Breast epithelium (tissue), 3 donors: ENCODE results near the gene RICTOR.

Source experiments
- CTCF ChIP-seq, 3 donors: fragments of 450-650 bp; IDR thresholded peaks; one replicate each; pipeline ENCODE4 v1.5.1; 2016 to 2017; ENCODE audit warnings: antibody characterized with exemption in 3 of 3, mild to moderate bottlenecking in 3 of 3, moderate library complexity in 3 of 3
- POLR2AphosphoS5 ChIP-seq, 3 donors: sonication (generic); formaldehyde crosslinking; IDR thresholded peaks; one replicate each; pipeline ENCODE4 v1.6.1; 2017; ENCODE audit warnings: antibody characterized with exemption in 3 of 3

- TF ChIP-seq CTCF (IDR thresholded peaks at IDR 0.05) (no peak), POLR2AphosphoS5 (IDR thresholded peaks at IDR 0.05) (no peak)
Observed at GRCh38 chr5:38979535-38979934, 94.7 kb downstream of the RICTOR start.
